ENCODE data around the gene PLSCR5.

DNA sequence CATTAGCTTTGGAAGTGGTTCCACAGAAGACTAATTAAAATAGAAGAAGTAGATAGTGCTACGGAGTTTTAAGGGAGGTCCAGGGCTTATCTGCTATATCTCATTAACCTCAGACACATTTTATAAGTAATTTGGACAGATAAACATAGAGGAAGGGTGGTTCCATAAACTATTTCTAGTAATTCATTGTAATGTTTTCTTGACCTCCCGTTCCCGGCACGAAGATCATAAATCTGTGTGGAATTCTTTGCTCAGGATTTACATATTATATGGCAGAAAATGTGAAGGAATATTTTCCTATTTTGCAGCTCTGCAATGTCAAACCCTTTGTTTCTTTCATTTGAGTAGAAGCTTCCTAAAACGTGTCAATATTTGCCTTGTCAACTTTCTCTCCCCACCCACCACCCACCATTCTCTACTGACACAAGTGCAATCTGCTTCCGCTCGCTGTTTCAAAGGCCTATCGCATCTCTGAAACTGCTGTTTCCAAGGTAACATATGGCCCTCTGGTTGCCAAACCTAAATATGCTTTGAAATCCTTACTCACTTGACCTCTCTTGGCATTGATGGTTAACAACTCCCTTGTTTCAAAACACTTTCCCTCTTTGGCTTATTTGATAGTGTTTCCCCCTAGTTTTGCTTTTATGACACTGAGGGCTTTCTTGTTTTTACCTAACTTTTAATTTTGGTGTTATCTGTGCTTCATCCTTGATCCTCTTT, 21.4 kb upstream of the PLSCR5 start:
- TF ChIP-seq CTCF (conservative IDR thresholded peaks at IDR 0.05) (no peak), EZH2 (IDR thresholded peaks at IDR 0.05; ENCODE audit: low read depth) (no peak)
